DMS79 treated with DMSO at 0.1 percent for 48 hours (cell line): ENCODE measurements around the gene PCDH17.

Experiments
- DNase-seq: peaks from one replicate; lab custom pipeline; 2025; lab: John Stamatoyannopoulos, UW

PCDH17 gene

DNA sequence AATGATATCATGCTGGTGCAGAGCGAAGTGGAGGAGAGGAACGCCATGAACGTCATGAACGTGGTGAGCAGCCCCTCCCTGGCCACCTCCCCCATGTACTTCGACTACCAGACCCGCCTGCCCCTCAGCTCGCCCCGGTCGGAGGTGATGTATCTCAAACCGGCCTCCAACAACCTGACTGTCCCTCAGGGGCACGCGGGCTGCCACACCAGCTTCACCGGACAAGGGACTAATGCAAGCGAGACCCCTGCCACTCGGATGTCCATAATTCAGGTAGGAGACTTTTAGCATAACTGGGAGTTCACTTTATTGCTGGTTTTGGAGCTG is 3.3 kb downstream of the PCDH17 start:
- DNase-seq = no peak

DNA sequence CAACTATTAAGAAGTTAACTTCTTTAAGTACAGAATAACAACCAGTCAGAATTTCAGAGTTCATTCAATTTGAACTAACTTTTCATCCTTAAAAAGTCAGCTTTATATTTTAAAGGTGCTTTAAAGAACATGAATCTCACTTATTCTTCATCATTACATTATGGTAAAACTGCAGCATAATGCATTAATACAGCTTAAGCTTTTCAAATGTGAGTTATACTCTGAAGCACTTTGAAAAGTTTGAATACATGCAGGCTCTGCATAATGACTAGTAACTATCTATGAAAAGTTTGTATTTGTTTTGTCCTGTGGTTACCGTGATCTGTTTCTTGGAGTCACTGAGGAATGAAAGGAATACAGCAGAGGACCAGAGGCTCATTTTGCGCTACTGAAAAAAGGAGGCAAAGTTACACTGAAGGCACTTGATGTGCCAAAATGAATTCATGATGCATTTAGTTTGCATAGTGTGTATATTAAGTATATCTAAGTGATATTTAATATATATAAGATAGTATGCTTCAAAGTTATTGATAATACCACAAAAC is 4.1 kb downstream of the PCDH17 start:
- no peak for DNase-seq

DNA sequence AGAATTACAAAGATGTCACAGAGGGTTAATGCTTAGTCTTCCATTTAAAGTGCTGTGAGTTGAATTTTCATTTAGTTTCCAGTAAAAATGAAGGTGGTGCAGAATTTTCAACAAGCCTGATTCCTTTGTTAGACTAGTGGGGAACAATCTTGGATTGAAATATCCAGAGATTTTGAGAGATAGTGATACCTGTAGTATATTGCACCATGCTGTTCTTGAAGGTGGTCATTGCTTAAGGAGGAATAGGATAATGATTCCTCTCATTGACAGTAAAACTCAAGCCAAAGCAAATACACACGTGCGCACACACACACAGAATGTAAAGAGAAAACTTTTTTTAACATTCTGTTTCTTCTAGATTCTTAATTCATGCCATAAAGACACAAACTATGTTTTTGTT is 5.3 kb downstream of the PCDH17 start:
- no peak for DNase-seq

DNA sequence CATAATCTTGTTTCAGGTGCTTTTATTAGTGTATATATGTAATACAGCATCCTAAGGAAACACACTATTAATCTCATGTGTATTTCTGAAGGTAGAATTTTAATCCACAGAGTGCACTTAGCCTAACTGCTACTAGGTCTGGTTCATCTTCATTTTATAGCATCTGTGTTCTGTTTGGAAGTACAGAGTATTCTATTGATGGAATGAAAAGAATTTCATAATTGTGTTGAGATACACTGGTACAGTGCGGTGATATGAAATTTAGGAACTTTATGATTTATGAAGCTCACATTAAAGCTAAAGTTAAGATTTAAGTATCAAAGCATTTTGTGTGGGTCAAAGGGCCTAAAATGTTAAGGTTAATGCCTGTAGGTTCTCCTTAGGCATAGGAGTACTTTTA is 6.0 kb downstream of the PCDH17 start:
- no peak for DNase-seq

DNA sequence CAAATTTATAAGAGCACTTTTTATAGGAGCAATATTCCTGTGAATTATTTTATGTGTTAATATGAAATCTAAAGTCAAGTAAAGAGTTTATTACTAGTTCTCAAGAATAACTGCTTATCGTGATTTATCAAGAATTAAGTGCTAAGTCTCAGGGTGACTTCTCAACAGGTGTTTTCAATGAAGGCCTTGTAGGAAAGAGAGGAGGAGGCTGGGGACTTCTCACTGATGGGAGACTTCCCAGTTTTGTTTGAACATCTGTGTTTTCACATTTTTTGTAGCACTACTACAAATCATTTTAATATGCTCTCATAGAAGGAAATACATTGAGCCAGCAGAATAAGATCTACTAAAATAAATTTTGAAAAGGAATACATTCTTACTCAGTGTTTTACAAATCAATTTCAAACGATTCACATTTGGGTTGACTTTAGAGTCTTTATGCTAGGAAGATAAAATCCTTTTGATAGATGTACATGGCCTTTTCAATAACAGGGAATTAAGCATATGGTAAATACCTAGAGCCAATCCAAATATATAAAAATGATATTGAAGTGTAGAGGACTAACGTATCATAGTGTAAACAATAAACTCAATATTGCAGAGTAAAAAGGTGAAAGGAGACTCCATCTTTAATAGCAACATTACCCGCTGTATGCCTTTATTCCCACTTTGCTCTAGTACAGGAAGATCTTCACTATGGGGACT is 6.8 kb downstream of the PCDH17 start:
- no peak for DNase-seq

DNA sequence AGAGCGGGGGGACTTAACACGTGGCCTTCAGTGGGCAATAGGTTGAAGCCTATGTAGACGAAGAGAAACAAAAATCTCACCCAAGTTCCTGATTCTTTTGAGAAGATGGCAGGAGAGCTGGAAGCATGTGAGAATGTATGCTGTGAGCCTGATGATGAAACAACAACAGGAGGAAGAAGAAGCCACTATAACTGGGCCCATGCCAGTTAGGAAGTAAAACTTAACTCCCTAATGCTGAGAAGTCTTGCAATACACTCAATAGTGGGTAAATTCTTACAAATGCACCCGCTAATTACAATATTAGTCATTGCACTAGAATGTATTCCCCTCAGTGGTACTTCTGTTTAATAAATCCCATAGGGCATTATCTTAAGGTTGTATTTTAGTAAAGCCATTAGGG is 9.1 kb downstream of the PCDH17 start:
- no peak for DNase-seq

DNA sequence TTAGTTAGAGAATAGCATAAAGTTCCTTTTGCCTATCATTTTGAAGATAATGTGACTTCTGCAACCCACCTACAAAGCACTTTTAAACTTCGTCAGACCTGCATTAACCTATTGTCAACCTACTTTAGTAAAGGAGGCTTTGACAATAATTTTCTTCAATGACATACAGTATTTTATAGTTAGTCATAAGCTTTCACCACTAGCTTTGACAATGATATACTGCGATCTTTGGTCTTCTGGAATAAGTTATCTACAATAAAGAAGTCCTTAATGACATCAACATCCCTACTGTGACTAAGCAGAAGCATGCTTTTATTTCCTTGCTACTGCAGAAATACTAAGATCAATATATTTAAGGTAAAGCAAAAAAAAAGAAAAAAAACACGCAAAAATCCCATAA is 9.5 kb downstream of the PCDH17 start:
- DNase-seq = no peak

DNA sequence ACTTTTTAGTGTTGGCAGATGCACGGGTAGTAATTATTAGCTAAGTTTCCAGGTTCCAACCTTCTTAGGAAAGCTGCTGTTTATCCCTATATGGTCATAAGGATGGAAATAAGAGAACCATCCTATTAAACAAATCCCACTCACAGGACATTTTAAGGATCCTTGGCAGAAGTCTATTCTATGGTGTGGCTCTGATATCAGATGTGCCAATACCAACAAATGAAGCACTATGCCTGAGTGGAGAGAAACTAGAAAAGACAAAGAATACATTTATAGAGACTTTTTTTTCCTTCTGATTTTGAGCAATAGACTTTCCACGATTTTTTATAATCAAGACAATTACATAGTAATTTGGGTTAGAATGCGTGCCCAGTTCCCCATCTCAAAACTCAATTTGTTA is 12.6 kb downstream of the PCDH17 start:
- no peak for DNase-seq

DNA sequence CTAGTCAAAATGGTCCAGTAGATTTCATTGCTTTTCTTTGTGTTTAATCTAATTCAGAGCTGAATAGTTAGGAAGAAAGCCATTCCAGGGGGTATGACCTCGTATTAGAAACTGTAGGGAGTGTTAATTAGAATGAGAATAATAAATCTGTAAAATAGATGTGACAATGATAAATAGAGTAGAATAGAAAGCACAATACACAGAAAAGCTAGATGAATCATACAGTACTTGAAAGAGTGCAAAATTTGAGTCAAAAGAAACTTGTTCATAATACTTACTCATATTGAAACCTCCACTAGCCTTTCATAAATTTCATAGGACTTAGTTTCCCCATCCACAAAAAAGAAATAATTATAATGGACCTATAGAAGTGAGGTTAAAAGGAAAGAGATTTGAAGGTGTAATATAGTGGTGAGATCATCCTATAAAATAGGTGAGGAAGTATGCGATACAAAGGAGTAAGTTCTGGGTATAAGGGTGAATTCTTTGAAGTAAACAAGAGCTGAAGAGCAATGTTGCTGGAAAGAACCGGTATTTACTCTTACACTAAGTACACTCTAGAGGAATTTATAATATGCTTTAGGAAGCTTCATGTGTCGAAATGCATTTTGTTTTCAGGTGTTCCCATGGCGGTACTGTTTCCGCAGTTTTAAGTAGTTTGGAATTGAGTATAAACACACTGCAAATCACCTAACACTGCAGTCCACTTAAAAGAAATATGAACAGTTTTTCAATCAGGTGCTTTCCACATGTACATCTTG is 21.9 kb downstream of the PCDH17 start:
- DNase-seq = no peak

DNA sequence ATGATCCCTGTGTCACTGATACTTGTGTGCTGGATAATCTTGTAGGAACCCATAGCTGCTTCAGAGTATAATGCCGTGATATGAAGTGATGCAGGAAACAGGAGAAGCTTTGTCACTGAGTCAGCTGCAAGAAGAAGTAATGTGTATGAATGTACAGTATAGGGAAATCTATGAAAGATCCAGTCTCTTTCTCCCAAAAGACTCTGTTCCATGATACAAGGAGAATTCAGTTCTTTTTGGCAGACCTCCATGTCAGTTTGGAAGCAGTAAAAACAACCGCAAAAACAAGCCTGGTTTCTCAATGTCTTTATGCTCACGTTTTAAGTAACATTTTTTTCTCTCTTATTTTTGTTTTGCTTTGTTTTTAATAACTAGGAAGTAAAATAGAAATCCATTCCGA is 33.9 kb downstream of the PCDH17 start:
- DNase-seq = no peak

DNA sequence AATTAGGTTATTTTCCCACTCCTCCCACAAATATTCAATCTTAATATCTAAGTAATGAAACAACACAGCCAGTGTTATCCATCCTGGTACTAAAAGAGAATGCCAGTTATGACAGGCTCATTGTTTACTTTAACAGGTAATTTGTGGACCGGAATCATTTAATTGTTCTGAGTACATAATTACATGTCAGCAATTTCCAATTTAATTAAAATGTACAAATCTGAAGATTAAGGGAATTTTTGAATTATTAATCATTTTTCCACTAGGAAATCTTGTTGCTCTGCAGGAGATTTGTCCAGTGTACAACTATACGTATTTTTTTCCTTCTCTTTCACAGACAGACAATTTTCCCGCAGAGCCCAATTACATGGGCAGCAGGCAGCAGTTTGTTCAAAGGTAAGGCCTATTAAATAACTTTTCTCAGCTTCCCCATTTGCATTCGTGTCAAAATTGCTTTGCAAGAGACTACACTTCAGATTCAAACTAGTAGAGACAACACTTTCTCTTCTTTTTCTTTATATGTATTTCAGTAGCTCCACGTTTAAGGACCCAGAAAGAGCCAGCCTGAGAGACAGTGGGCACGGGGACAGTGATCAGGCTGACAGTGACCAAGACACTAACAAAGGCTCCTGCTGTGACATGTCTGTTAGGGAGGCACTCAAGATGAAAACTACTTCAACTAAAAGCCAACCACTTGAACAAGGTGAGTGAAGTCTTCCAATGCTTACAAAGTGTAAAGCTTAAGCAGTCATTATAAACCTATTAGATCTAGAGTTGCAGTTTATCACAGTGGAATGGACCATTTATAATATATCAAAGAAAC is 34.8 kb downstream of the PCDH17 start:
- no peak for DNase-seq

DNA sequence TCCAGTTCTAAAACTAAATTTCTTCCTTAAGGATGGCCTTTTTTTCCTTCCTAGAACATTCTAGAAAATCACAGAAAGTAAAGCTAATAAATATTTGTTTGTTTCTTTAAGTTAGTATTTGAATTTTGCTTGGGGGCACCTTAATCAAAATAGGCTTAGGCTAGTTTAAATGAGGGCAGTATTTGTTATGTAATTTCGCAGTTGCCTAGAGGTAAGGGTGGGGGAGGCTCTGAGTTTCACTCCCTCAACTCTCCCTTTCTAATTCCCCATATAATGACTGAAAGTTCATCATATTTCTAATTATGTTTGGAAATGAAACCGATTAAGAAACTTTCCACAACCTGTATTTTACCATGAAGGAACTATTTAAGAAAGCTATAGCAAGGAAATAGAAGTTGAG is 40.6 kb downstream of the PCDH17 start:
- no peak for DNase-seq

DNA sequence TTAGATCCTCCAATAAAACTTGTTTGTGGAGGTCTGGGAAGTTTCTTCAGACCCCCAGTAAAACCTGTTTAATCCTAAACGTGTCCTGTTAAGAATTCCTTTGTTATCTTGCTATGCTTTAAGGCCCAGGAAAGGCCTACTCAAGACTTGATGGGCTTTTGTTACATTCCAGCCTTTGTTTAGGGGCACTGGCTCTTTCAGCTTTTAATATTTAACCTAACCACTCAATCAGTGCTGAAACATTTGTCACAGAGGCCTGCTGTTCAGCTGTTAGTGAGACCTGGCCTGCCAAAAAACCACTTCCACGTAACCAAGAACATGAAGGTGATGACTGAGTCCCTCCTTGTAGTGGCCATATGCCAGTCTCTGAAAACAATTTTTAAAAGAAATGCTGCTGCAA is 41.7 kb downstream of the PCDH17 start:
- no peak for DNase-seq

DNA sequence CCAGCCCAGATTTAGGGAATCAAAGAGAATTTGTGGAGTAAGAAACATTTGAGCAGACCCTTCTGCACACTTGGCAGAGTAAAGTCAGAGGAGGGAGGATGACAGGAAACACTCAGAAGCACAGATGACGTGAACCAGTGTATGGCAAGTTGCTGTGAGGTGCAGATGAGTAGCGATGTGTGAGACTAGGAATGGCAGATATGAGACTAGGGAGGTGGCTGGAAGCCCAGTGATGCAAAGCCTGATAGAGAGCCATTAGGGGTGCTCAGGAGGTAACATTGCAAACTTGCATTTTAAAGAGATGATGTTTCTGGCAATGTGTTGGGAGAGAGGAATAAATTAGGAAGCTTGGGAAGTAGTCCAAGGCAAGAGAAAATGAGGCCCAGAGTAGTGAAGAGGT is 44.0 kb downstream of the PCDH17 start:
- no peak for DNase-seq

DNA sequence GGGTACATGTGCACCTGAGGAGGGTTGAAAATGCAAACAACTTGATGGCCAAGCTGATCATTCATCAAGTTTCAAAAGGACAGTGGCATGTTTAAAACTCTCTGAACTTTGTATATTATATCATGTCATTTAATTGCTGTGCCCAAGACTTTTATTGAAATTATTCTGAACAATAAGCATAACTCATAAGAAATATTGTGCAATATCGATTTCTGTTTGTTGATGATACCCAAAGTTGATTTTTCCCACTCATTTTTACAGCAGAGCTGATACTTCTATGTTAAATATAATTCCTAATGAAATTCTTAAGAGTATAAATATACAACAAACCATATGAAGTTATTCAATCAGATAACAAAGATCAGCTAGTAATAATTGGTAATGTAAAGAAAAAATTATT is 49.1 kb downstream of the PCDH17 start:
- DNase-seq = no peak

DNA sequence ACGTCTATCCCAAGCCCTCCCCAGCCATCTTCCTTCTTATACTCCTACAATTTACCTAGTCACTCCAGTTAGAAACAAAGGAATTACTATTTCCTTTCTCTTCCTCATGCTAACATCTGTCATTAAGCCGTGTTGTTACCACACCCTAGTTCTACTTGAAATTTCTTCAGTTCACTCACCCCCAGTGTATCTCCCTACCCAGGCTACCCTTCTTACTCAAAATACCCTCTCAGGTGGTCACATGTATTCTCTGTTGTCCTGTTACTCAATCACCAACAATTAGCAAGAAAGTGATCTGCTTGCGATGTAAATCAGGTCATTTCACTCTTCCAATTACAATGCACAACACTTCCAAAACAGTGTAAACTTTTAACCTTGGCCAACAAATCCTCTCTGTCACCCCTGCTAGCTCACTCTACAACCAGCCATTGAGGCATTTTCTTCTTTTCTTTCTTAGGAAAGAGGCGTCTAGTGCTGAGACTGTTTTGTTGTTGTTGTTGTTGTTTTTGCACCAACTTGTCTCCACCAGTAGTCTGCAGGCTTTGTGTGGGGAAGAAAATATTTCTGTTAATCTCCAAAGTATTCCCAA is 50.7 kb downstream of the PCDH17 start:
- DNase-seq = no peak

DNA sequence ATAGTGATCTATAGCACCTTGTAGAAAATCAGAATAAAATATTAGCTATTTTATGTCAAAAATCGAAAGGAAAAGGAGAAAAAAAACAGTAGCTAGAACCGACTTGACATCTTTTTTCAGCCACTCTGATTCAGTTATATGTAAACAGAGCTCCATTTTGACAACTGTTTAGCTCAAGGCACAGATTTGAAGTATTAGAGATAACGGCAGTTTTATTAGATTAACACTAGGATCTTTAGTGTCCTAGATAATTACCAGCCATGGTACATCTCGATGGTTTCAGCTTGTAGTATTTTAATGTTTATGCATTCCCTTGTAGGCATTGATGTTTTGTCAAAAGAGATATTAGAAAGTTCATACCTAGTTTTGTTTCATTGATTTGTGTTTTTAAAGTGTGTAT is 67.3 kb downstream of the PCDH17 start:
- no peak for DNase-seq

DNA sequence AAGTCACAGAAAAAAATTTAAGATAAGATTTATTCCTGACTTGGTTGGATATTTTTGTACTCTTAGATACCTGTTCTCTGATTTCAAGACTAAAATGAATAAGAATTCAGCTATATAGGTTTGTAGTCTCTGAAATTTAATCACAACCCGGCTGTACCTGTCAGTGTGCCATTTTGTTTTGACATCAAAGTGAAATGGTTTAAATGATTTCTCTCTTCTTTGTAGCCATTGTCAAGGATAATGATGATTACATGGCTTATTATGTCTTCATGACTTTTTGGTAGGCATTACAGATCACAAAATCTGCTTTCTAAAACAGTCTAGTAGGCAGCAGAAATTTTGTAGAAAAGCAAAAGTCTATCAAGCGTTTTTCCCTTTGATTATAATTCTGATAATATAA is 72.5 kb downstream of the PCDH17 start:
- no peak for DNase-seq

DNA sequence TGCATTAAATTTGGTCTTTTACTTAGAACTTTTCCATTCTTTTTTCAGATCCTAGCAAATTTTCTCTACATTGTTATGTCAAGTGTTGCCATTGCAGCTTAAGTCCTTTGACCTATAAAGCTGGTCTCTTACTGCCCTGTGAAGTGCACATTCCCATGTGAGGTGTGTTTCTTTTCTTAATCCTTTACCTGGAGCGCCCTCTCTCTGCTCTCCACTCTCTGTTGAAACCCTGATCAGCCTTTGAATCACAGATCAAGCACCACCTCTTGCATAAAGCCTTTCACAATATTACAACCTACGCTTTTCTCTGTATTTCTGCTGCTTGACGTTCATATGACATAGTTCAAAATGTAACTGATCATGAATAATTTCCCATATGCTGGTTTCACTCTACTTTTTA is 84.8 kb downstream of the PCDH17 start:
- no peak for DNase-seq

DNA sequence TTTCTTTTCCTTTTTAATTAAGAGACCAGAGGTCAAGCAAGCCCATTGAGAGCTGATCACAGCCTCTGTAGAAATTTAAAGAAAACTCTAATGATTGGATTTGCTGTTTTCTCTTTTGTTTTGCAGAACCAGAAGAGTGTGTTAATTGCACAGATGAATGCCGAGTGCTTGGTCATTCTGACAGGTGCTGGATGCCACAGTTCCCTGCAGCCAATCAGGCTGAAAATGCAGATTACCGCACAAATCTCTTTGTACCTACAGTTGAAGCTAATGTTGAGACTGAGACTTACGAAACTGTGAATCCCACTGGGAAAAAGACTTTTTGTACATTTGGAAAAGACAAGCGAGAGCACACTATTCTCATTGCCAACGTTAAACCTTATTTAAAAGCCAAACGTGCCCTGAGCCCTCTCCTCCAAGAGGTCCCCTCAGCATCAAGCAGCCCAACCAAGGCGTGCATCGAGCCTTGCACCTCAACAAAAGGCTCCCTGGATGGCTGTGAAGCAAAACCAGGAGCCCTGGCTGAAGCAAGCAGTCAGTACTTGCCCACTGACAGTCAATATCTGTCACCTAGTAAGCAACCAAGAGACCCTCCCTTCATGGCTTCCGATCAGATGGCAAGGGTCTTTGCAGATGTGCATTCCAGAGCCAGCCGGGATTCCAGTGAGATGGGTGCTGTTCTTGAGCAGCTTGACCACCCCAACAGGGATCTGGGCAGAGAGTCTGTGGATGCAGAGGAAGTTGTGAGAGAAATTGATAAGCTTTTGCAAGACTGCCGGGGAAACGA is 93.1 kb downstream of the PCDH17 start:
- no peak for DNase-seq

DNA sequence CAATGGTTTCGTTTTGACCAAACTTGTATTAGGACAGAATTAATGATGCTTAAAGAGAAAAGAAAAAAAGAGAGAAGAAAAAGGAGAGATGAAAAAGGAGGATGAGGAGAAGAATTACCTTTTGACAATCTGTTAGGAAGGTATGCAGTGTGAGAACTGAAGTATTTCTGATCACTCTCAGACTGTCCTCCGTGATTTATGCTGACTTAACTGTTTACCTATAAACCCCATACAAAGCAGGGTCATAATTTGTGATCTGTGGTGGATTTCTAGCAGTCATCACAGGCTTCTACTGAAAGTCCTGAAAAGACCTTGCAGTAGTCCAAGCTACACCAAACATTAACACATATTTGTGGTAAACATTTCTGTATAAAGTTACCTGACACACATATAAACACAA is 93.9 kb downstream of the PCDH17 start:
- DNase-seq = no peak

DNA sequence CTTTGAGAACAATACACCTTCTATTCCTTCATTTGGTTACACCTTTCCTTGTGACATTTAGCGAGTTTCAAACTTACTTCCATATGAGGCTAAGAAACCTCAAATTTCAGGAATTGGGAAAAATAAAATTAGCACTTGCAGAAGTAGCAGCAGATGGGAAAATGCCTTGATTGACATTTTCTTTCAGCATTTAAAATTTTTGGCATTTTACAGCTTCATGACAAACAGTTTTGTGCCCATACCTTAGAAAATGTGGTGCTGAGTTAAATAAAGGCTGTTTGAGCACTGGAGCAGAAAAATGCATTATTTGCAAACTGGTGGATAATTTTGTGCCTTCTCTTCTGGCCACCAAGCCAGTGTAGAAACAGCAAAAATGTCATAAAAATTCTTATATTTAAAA is 95.4 kb downstream of the PCDH17 start:
- DNase-seq = no peak
